Loucy (cell line): ENCODE results near the gene AGBL4.

Source experiments
- EZH2phosphoT487 ChIP-seq: fragments of 200-600 bp; IDR thresholded peaks from 2 replicates; pipeline ENCODE4 v1.6.1; 2018; ENCODE audit warnings: antibody characterized with exemption, mild to moderate bottlenecking, moderate library complexity, borderline replicate concordance
- TF ChIP-seq, protein P1 (sequence below): fragments of 200-600 bp; sonication (generic); conservative IDR thresholded peaks from 2 replicates; pipeline ENCODE4 v1.5.1; 2014; ENCODE audit warnings: mild to moderate bottlenecking, antibody characterized with exemption, low read length

DNA sequence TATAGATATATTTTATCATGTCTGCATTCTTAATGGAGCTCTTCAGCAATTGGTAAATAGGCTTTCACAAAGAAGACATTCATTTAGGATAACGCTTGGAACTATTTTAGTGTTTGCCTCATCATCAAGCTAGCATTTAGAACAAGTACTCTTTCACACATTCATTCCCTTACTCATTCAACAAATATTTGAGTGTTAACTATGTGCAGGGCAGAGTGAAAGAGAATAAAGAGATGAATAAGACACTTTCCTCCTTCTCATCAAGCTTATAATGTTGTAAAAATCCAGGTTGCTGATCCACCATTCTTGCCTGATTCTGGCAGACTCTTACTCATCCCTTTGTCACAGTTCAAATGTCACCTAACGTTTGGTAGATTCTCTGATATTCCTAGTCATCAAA lies 860.7 kb downstream of the AGBL4 start:
- TF ChIP-seq, protein P1, sequence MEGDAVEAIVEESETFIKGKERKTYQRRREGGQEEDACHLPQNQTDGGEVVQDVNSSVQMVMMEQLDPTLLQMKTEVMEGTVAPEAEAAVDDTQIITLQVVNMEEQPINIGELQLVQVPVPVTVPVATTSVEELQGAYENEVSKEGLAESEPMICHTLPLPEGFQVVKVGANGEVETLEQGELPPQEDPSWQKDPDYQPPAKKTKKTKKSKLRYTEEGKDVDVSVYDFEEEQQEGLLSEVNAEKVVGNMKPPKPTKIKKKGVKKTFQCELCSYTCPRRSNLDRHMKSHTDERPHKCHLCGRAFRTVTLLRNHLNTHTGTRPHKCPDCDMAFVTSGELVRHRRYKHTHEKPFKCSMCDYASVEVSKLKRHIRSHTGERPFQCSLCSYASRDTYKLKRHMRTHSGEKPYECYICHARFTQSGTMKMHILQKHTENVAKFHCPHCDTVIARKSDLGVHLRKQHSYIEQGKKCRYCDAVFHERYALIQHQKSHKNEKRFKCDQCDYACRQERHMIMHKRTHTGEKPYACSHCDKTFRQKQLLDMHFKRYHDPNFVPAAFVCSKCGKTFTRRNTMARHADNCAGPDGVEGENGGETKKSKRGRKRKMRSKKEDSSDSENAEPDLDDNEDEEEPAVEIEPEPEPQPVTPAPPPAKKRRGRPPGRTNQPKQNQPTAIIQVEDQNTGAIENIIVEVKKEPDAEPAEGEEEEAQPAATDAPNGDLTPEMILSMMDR, result no peak
- no peak for TF ChIP-seq EZH2phosphoT487
